Upper lobe of right lung (tissue), 1 donor: ENCODE measurements around the gene GGACT. TPM values are rescaled to one million over a fixed set of nuclear protein-coding genes. Genes with fewer than 3 reads are reported as not detected.
A peak's percentile ranks its signal among the peaks of the same experiment; 100 is the strongest.

Experiments used
- ATAC-seq: fragments of 200-7000 bp; cut with Tn5 transposase; one replicate; pipeline ENCODE4 v1.9.1; 2020; ENCODE audit warnings: mild to moderate bottlenecking, moderate library complexity
- DNase-seq: peaks from one replicate; pipeline ENCODE4 v3.0.0-alpha.2; 2020
- H3K27ac ChIP-seq: fragments of 200-600 bp; one replicate; pipeline ENCODE4 v1.8.0; 2022
- H3K27me3 ChIP-seq: fragments of 200-600 bp; one replicate; pipeline ENCODE4 v1.8.0; 2022; ENCODE audit warnings: mild to moderate bottlenecking
- H3K36me3 ChIP-seq: fragments of 200-600 bp; one replicate; pipeline ENCODE4 v1.8.0; 2022
- H3K4me1 ChIP-seq: fragments of 200-600 bp; one replicate; pipeline ENCODE4 v1.8.0; 2022
- H3K4me3 ChIP-seq: fragments of 200-600 bp; one replicate; pipeline ENCODE4 v1.8.0; 2022; ENCODE audit warnings: mild to moderate bottlenecking
- H3K9me3 ChIP-seq: fragments of 200-600 bp; one replicate; pipeline ENCODE4 v1.8.0; 2022
- CTCF ChIP-seq: fragments of 200-600 bp; IDR thresholded peaks from one replicate; pipeline ENCODE4 v1.8.0; 2022; ENCODE audit warnings: antibody characterized with exemption
- intact Hi-C: fragments of 100-400 bp; cut with DNase I; formaldehyde crosslinking; loops from one replicate; pipeline ENCODE4 v1.11.0; 2022
- total RNA-seq: library from RNA; stranded (reverse); fragmentation: NEBNext Ultra II Directional; extraction: Animal tissue kit (Norgen Biotek cat#: 25700); gene quantifications from one replicate; pipeline ENCODE4 v1.2.1, GENCODE V29; 2021
- donor health status: DM: no; HTN: yes; CAD: no; lungs with severe emphysema.

The GGACT gene
- total RNA-seq, 1 donor from 2014 or later, result 4.7 TPM

GRCh38 chr13:100546713-100547405 lies 41.7 kb downstream of the GGACT start:
- H3K36me3 ChIP-seq, result no peaks in the 10 kb centered on the region
- H3K27me3 ChIP-seq, result no peaks in the 10 kb centered on the region
- no peak overlapping the region for H3K4me3 ChIP-seq
- TF ChIP-seq CTCF, result no peak
- intact Hi-C loops, result no loop called here
- H3K9me3 ChIP-seq, result no peaks in the 10 kb centered on the region
- peak overlapping the region; percentile 48 for H3K27ac ChIP-seq
- ATAC-seq (no peak), DNase-seq (no peak)
- peaks cover 6% of the 10 kb centered on the region for H3K4me1 ChIP-seq

GRCh38 chr13:100545684-100546061 lies 42.9 kb downstream of the GGACT start:
- DNase-seq (no peak), ATAC-seq (no peak)
- Histone ChIP-seq H3K36me3 (no peaks in the 10 kb centered on the region), H3K27me3 (no peaks in the 10 kb centered on the region), H3K4me1 (peaks cover 6% of the 10 kb centered on the region), H3K9me3 (no peaks in the 10 kb centered on the region), H3K27ac (no peak overlapping the region), H3K4me3 (no peak overlapping the region)
- intact Hi-C loops, result no loop called here
- TF ChIP-seq CTCF, result no peak

GRCh38 chr13:100544866-100545683 lies 43.5 kb downstream of the GGACT start:
- DNase-seq (peak; percentile 86), ATAC-seq (peak; percentile 85)
- H3K36me3 ChIP-seq, result no peaks in the 10 kb centered on the region
- peaks cover 6% of the 10 kb centered on the region for H3K4me1 ChIP-seq
- intact Hi-C loops, result no loop called here
- no peak for TF ChIP-seq CTCF
- no peak overlapping the region for H3K4me3 ChIP-seq
- no peaks in the 10 kb centered on the region for H3K9me3 ChIP-seq
- H3K27me3 ChIP-seq, result no peaks in the 10 kb centered on the region
- H3K27ac ChIP-seq, result no peak overlapping the region

GRCh38 chr13:100543872-100544602 lies 44.6 kb downstream of the GGACT start:
- Histone ChIP-seq H3K36me3 (no peaks in the 10 kb centered on the region), H3K4me3 (peak overlapping the region; percentile 2), H3K9me3 (no peaks in the 10 kb centered on the region), H3K4me1 (peaks cover 6% of the 10 kb centered on the region), H3K27ac (no peak overlapping the region), H3K27me3 (no peaks in the 10 kb centered on the region)
- no peak for TF ChIP-seq CTCF
- intact Hi-C loops, result no loop called here
- DNase-seq (no peak), ATAC-seq (no peak)

GRCh38 chr13:100542826-100543156 lies 45.8 kb downstream of the GGACT start:
- Histone ChIP-seq H3K27ac (no peak overlapping the region), H3K9me3 (no peaks in the 10 kb centered on the region), H3K27me3 (no peaks in the 10 kb centered on the region), H3K4me1 (peaks cover 6% of the 10 kb centered on the region), H3K4me3 (no peak overlapping the region), H3K36me3 (no peaks in the 10 kb centered on the region)
- ATAC-seq (peak; percentile 51), DNase-seq (no peak)
- intact Hi-C loops, result no loop called here
- TF ChIP-seq CTCF, result peak; percentile 49
